Transverse colon (tissue), 4 donors: ENCODE results near the gene PTPRO.

Source experiments
- CTCF ChIP-seq, 5 experiments: fragments of 200-600 bp in 3 of 5; fragments of 450-650 bp in 2 of 5; sonication (generic) in 3 of 5; IDR thresholded peaks; 1 replicate in 2 of 5; 2 replicates in 3 of 5; pipeline ENCODE4 v1.5.1; 2016 to 2017; ENCODE audit warnings: antibody characterized with exemption in 5 of 5, inconsistent platforms in 3 of 5, mild to moderate bottlenecking in 2 of 5, moderate library complexity in 1 of 5
- POLR2A ChIP-seq: fragments of 450-650 bp; IDR thresholded peaks from one replicate; pipeline ENCODE4 v1.6.1; 2016; ENCODE audit warnings: antibody characterized with exemption, mild to moderate bottlenecking, moderate library complexity
- POLR2AphosphoS5 ChIP-seq, 3 donors: sonication (generic); formaldehyde crosslinking; IDR thresholded peaks; one replicate each; pipeline ENCODE4 v1.6.1; 2016; ENCODE audit warnings: antibody characterized with exemption in 3 of 3

- TF ChIP-seq CTCF (IDR thresholded peaks at IDR 0.05) (no peak), POLR2AphosphoS5 (IDR thresholded peaks at IDR 0.05) (no peak), POLR2A (no peak)
These were observed 183.3 kb downstream of the PTPRO start for GRCh38 chr12:15505616-15506015.
